Measurements from ENCODE around the gene SKI. TPM values are rescaled to one million over a fixed set of nuclear protein-coding genes. Genes with fewer than 3 reads are reported as not detected.

SKI gene
- total and polyA plus RNA-seq, 2 of the 4 experiments (the other 2 are of a cell fraction) = 2.3 to 20.1 TPM

DNA sequence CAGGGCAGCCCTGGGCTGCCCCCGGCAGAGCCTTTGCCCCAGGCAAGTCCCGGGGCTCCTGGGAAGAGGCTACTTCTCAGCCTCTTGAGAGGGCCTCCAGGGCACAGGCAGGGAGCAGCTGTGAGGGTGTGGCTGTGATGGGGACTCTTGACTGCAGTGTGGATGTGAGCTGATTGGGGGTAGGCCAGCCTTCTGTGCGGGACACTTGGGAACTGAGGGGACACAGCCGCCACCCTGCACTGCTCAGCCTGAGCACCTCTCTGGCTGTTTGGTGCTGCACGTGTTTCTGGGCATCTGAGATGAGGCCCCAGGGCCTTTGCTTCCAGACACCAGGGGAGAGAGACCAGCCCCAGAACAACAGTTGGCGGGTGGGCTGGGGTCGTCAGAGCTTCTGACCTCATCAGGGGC lies 62.1 kb downstream of the SKI start:
- in situ Hi-C loops (cut with MboI; ENCODE audit: low sequenced_read_pairs) (no loop called here), dilution Hi-C loops (cut with HindIII; ENCODE audit: low sequenced_read_pairs, unreplicated experiment) (no loop called here), intact Hi-C loops (cut with micrococcal nuclease) (loop anchor here (2.0 kb wide), 1 partner anchor 55 kb away; no protein-coding TSS in a partner anchor)
- ChIA-PET POLR2A (ENCODE audit: unreplicated experiment) (interaction anchor here (1.4 kb wide), 1 partner anchor 12 kb away, joined by 3 read pairs; no protein-coding TSS in a partner anchor), CTCF (no interaction called here)
- no peak overlapping the region for H3K4me3 ChIP-seq (ENCODE audit: insufficient read depth, low read depth, low read length)
- H4K5ac ChIP-seq (ENCODE audit: low read depth, low read length) = peak overlapping the region; percentile 45
- H2AFZ ChIP-seq (replicated peaks; ENCODE audit: low read length, poor library complexity) = peak overlapping the region; percentile 47
- peak overlapping the region; percentile 54; the same call in 1 of the 2 replicates for H3K4me2 ChIP-seq (ENCODE audit: low read depth, low read length)
- peak overlapping the region; percentile 90 for H2AK9ac ChIP-seq (replicated peaks; ENCODE audit: low read depth, low read length, poor library complexity)
- peaks cover 38% of the 10 kb centered on the region for H4K20me1 ChIP-seq (ENCODE audit: insufficient read depth, low read length)
- peak overlapping the region; percentile 75; the same call in 1 of the 2 replicates for H2BK20ac ChIP-seq (ENCODE audit: low read depth, low read length)
- no peaks in the 10 kb centered on the region for H3K9me3 ChIP-seq (ENCODE audit: control insufficient read depth, insufficient read depth, low read length)
- DNase-seq (no peak), ATAC-seq (ENCODE audit: low read depth) (peak; percentile 19)
- H3K56ac ChIP-seq (ENCODE audit: extremely low read depth, insufficient read depth, low read length) = peak overlapping the region; percentile 11; the same call in 1 of the 2 replicates
- H2BK120ac ChIP-seq (ENCODE audit: low read depth, low read length) = peak overlapping the region; percentile 94
- H3K27ac ChIP-seq (ENCODE audit: insufficient read depth, low read length) = peak overlapping the region; percentile 86
- peaks cover 6 to 81% of the 10 kb centered on the region in 2 experiments; a peak in 3 of 4 replicates for H3K79me1 ChIP-seq (ENCODE audit: low read depth in 1 of 2, low read length in 2 of 2)
- no TSS peak for BruUV-seq (replicated peaks)
- WGBS, 2 experiments (ENCODE audit: extremely low coverage in 2 of 2, insufficient read length in 1 of 2) = 49% methylated on average over 3 of the region's 7 CpGs; no CpG with 5 or more reads in 1 of the 2 experiments
- peak overlapping the region; percentile 74 for H3K14ac ChIP-seq (replicated peaks; ENCODE audit: low read depth, low read length)
- peak overlapping the region; percentile 86 for H2BK5ac ChIP-seq (ENCODE audit: low read depth, low read length, poor library complexity, severe bottlenecking)
- peak overlapping the region; percentile 23; the same call in 2 of the 3 replicates for H2BK15ac ChIP-seq (ENCODE audit: low read depth, low read length)
- H3K9me1 ChIP-seq (ENCODE audit: insufficient read depth, low read length) = peaks cover 35% of the 10 kb centered on the region
- peak overlapping the region; percentile 70; the same call in 1 of the 2 replicates for H3K23ac ChIP-seq (ENCODE audit: low read depth, low read length)
- no peaks in the 10 kb centered on the region for H3K36me3 ChIP-seq (ENCODE audit: control insufficient read depth, insufficient read depth, low read length)
- H3K27me3 ChIP-seq (ENCODE audit: control insufficient read depth, insufficient read depth, low read length) = no peaks in the 10 kb centered on the region
- peaks cover 50% of the 10 kb centered on the region for H3K4me1 ChIP-seq (ENCODE audit: control insufficient read depth, insufficient read depth, low read length)
- peak overlapping the region; percentile 63 for H3K18ac ChIP-seq (ENCODE audit: low read depth, low read length)
- peak overlapping the region; percentile 84 for H4K91ac ChIP-seq (ENCODE audit: insufficient read depth, low read depth, low read length)
- peak overlapping the region; percentile 96 for H3K4ac ChIP-seq (ENCODE audit: low read depth, low read length)
- H3K9ac ChIP-seq (ENCODE audit: low read depth, low read length) = peak overlapping the region; percentile 19
- H4K8ac ChIP-seq (ENCODE audit: low read depth in 2 of 2, low read length in 2 of 2) = peak overlapping the region; percentile 18 to 78; a peak in 3 of 4 replicates
- TF ChIP-seq POLR2A (IDR thresholded peaks at IDR 0.05; ENCODE audit: low read depth, low read length) = no peak
- TF ChIP-seq RCOR1 (IDR thresholded peaks at IDR 0.05; ENCODE audit: insufficient replicate concordance, low read length) = no peak
- TF ChIP-seq, protein P1, sequence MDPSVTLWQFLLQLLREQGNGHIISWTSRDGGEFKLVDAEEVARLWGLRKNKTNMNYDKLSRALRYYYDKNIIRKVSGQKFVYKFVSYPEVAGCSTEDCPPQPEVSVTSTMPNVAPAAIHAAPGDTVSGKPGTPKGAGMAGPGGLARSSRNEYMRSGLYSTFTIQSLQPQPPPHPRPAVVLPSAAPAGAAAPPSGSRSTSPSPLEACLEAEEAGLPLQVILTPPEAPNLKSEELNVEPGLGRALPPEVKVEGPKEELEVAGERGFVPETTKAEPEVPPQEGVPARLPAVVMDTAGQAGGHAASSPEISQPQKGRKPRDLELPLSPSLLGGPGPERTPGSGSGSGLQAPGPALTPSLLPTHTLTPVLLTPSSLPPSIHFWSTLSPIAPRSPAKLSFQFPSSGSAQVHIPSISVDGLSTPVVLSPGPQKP (IDR thresholded peaks at IDR 0.05; ENCODE audit: borderline replicate concordance, low read depth, low read length) = no peak
- no peak for TF ChIP-seq FOS (IDR thresholded peaks at IDR 0.05; ENCODE audit: low read depth, low read length)
- no peak for TF ChIP-seq RFX5 (IDR thresholded peaks at IDR 0.05; ENCODE audit: low read depth, low read length)
- no peak for TF ChIP-seq MAFK (IDR thresholded peaks at IDR 0.05; ENCODE audit: low read depth, low read length)
- TF ChIP-seq SMC3 (IDR thresholded peaks at IDR 0.05; ENCODE audit: low read depth, low read length) = no peak
- TF ChIP-seq, protein P2, sequence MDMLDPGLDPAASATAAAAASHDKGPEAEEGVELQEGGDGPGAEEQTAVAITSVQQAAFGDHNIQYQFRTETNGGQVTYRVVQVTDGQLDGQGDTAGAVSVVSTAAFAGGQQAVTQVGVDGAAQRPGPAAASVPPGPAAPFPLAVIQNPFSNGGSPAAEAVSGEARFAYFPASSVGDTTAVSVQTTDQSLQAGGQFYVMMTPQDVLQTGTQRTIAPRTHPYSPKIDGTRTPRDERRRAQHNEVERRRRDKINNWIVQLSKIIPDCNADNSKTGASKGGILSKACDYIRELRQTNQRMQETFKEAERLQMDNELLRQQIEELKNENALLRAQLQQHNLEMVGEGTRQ (IDR thresholded peaks at IDR 0.05; ENCODE audit: low read depth, low read length) = no peak
- TF ChIP-seq BHLHE40 (IDR thresholded peaks at IDR 0.05; ENCODE audit: low read depth, low read length) = no peak
- no peak for TF ChIP-seq NFE2L2 (IDR thresholded peaks at IDR 0.05; ENCODE audit: low read depth, low read length)
- TF ChIP-seq, protein P3, sequence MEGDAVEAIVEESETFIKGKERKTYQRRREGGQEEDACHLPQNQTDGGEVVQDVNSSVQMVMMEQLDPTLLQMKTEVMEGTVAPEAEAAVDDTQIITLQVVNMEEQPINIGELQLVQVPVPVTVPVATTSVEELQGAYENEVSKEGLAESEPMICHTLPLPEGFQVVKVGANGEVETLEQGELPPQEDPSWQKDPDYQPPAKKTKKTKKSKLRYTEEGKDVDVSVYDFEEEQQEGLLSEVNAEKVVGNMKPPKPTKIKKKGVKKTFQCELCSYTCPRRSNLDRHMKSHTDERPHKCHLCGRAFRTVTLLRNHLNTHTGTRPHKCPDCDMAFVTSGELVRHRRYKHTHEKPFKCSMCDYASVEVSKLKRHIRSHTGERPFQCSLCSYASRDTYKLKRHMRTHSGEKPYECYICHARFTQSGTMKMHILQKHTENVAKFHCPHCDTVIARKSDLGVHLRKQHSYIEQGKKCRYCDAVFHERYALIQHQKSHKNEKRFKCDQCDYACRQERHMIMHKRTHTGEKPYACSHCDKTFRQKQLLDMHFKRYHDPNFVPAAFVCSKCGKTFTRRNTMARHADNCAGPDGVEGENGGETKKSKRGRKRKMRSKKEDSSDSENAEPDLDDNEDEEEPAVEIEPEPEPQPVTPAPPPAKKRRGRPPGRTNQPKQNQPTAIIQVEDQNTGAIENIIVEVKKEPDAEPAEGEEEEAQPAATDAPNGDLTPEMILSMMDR (conservative IDR thresholded peaks at IDR 0.05; ENCODE audit: low read depth, low read length) = no peak
- TF ChIP-seq CEBPB (IDR thresholded peaks at IDR 0.05; ENCODE audit: low read depth, low read length) = no peak
- TF ChIP-seq MAZ (IDR thresholded peaks at IDR 0.05; ENCODE audit: borderline replicate concordance, low read depth, low read length) = no peak
- no peak for TF ChIP-seq MXI1 (IDR thresholded peaks at IDR 0.05; ENCODE audit: borderline replicate concordance, low read depth, low read length)
- TF ChIP-seq RAD21 (IDR thresholded peaks at IDR 0.05; ENCODE audit: low read length) = no peak
- no peak for TF ChIP-seq CHD1 (IDR thresholded peaks at IDR 0.05; ENCODE audit: low read depth, low read length)
- H2AK5ac ChIP-seq (ENCODE audit: low read depth, low read length) = peak overlapping the region; percentile 98
